ENCODE measurements around the gene CDYL2. TPM values are rescaled to one million over a fixed set of nuclear protein-coding genes. Genes with fewer than 3 reads are reported as not detected.

CDYL2 gene
- polyA plus RNA-seq, 1 of the 3 experiments (the other 2 are of a cell fraction), result 0.03 TPM

- no peaks in the 10 kb centered on the region for H4K20me1 ChIP-seq (ENCODE audit: insufficient read depth)
- no peaks in the 10 kb centered on the region for H3F3A ChIP-seq (replicated peaks; ENCODE audit: insufficient read depth)
- no peak overlapping the region for H3K27ac ChIP-seq (ENCODE audit: low read depth in 2 of 2, low read length in 1 of 2)
- no peak overlapping the region for H3K4me3 ChIP-seq (ENCODE audit: low read depth in 2 of 2, low read length in 1 of 2)
- DNase-seq, result no peak
- H3K36me3 ChIP-seq (replicated peaks in 1 of 2; ENCODE audit: control insufficient read depth in 1 of 2, insufficient read depth in 2 of 2, low read length in 1 of 2), result no peaks in the 10 kb centered on the region
- 0% methylated on average over 1 of the region's 1 CpG for WGBS (ENCODE audit: low lambda C conversion rate)
- CTCF ChIA-PET, result no interaction called here
- POLR2A ChIA-PET, result no interaction called here
- no peaks in the 10 kb centered on the region for H3K9me3 ChIP-seq
- H2AFZ ChIP-seq (ENCODE audit: low read depth), result no peak overlapping the region
- H3K79me2 ChIP-seq (ENCODE audit: insufficient read depth), result no peaks in the 10 kb centered on the region
- H3K4me2 ChIP-seq, result no peak overlapping the region
- TF ChIP-seq GABPA (IDR thresholded peaks at IDR 0.05; ENCODE audit: low read depth) (no peak), EP300 (IDR thresholded peaks at IDR 0.05; ENCODE audit: borderline replicate concordance in 1 of 2, low read depth in 1 of 2, low read length in 1 of 2) (no peak), YY1 (IDR thresholded peaks at IDR 0.05; ENCODE audit: low read depth) (no peak), RFX5 (IDR thresholded peaks at IDR 0.05; ENCODE audit: low read length) (no peak), RXRA (IDR thresholded peaks at IDR 0.05; ENCODE audit: borderline replicate concordance, low read depth) (no peak), MEF2A (IDR thresholded peaks at IDR 0.05; ENCODE audit: borderline replicate concordance, low read depth) (no peak)
- no peaks in the 10 kb centered on the region for H3K27me3 ChIP-seq (ENCODE audit: insufficient read depth)
- no peak overlapping the region for H3K9ac ChIP-seq
- H3K9me2 ChIP-seq, result no peaks in the 10 kb centered on the region
- no peaks in the 10 kb centered on the region for H3K4me1 ChIP-seq (ENCODE audit: control insufficient read depth in 1 of 2, insufficient read depth in 2 of 2, low read depth in 1 of 2, low read length in 1 of 2)
Observed at GRCh38 chr16:80627108-80627507, 177.3 kb downstream of the CDYL2 start.

GRCh38 chr16:80623376-80623775, 181.0 kb downstream of the CDYL2 start:
- no peak overlapping the region for H3K4me2 ChIP-seq
- H3K4me3 ChIP-seq (ENCODE audit: low read depth in 2 of 2, low read length in 1 of 2), result no peak overlapping the region
- no peak overlapping the region for H3K9ac ChIP-seq
- H3K27me3 ChIP-seq (ENCODE audit: insufficient read depth), result no peaks in the 10 kb centered on the region
- H3K4me1 ChIP-seq (ENCODE audit: control insufficient read depth in 1 of 2, insufficient read depth in 2 of 2, low read depth in 1 of 2, low read length in 1 of 2), result no peaks in the 10 kb centered on the region
- no peaks in the 10 kb centered on the region for H4K20me1 ChIP-seq (ENCODE audit: insufficient read depth)
- H3K27ac ChIP-seq (ENCODE audit: low read depth in 2 of 2, low read length in 1 of 2), result no peak overlapping the region
- H3K79me2 ChIP-seq (ENCODE audit: insufficient read depth), result no peaks in the 10 kb centered on the region
- no peak overlapping the region for H2AFZ ChIP-seq (ENCODE audit: low read depth)
- CTCF ChIA-PET, result interaction anchor here (1.1 kb wide), 1 partner anchor 14 kb away, joined by 3 read pairs; no protein-coding TSS in a partner anchor
- TF ChIP-seq USF2 (IDR thresholded peaks at IDR 0.05; ENCODE audit: borderline replicate concordance, low read depth, low read length), result no peak
- TF ChIP-seq, protein P1, sequence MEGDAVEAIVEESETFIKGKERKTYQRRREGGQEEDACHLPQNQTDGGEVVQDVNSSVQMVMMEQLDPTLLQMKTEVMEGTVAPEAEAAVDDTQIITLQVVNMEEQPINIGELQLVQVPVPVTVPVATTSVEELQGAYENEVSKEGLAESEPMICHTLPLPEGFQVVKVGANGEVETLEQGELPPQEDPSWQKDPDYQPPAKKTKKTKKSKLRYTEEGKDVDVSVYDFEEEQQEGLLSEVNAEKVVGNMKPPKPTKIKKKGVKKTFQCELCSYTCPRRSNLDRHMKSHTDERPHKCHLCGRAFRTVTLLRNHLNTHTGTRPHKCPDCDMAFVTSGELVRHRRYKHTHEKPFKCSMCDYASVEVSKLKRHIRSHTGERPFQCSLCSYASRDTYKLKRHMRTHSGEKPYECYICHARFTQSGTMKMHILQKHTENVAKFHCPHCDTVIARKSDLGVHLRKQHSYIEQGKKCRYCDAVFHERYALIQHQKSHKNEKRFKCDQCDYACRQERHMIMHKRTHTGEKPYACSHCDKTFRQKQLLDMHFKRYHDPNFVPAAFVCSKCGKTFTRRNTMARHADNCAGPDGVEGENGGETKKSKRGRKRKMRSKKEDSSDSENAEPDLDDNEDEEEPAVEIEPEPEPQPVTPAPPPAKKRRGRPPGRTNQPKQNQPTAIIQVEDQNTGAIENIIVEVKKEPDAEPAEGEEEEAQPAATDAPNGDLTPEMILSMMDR (IDR thresholded peaks at IDR 0.05), result no peak
- TF ChIP-seq NRF1 (IDR thresholded peaks at IDR 0.05; ENCODE audit: low read depth, low read length), result no peak
- TF ChIP-seq EP300 (IDR thresholded peaks at IDR 0.05; ENCODE audit: borderline replicate concordance in 1 of 2, low read depth in 1 of 2, low read length in 1 of 2), result no peak
- no peak for TF ChIP-seq RXRA (IDR thresholded peaks at IDR 0.05; ENCODE audit: borderline replicate concordance, low read depth)
- TF ChIP-seq EZH2phosphoT487 (IDR thresholded peaks at IDR 0.05; ENCODE audit: borderline replicate concordance, low read depth), result no peak
- no peak for TF ChIP-seq ELF1 (IDR thresholded peaks at IDR 0.05)
- TF ChIP-seq SIN3A (IDR thresholded peaks at IDR 0.05; ENCODE audit: borderline replicate concordance, low read depth, low read length), result no peak
- no peak for TF ChIP-seq RFX5 (IDR thresholded peaks at IDR 0.05; ENCODE audit: low read length)
- TF ChIP-seq GATA2 (CRISPR knock-in tag; IDR thresholded peaks at IDR 0.05), result no peak
- TF ChIP-seq JUND (IDR thresholded peaks at IDR 0.05), result no peak
- no peaks in the 10 kb centered on the region for H3F3A ChIP-seq (replicated peaks; ENCODE audit: insufficient read depth)
- H3K36me3 ChIP-seq (replicated peaks in 1 of 2; ENCODE audit: control insufficient read depth in 1 of 2, insufficient read depth in 2 of 2, low read length in 1 of 2), result no peaks in the 10 kb centered on the region
- no peak for DNase-seq
- no peaks in the 10 kb centered on the region for H3K9me2 ChIP-seq
- POLR2A ChIA-PET, result no interaction called here
- 42% methylated on average over 4 of the region's 4 CpGs for WGBS (ENCODE audit: low lambda C conversion rate)
- H3K9me3 ChIP-seq, result no peaks in the 10 kb centered on the region
